Endothelial cell of umbilical vein (primary cell): Measurements from ENCODE around the gene IRF2. TPM values are rescaled to one million over a fixed set of nuclear protein-coding genes. Genes with fewer than 3 reads are reported as not detected.

Experiments used
- BruUV-seq: library from RNA; stranded (reverse); fragments of 400-500 nt; replicated peaks from 2 replicates; lab custom pipeline; 2021; lab: Mats Ljungman, UMichigan
- CTCF ChIA-PET: fragments of 300-600, 350-600 bp; sonication (Branson Sonifier 250); formaldehyde crosslinking; loops from one replicate; lab custom pipeline; 2021; ENCODE audit warnings: antibody characterized with exemption, inconsistent platforms; lab: Charles Lee
- POLR2A ChIA-PET: fragments of 300-600, 350-600 bp; sonication (Branson Sonifier 250); formaldehyde crosslinking; loops from one replicate; lab custom pipeline; 2021; ENCODE audit warnings: antibody characterized with exemption, inconsistent platforms; lab: Charles Lee
- DNase-seq: peaks from one replicate; pipeline ENCODE4 v3.0.0-alpha.2; 2011; ENCODE audit warnings: low read depth, low spot score
- FAIRE-seq: peaks from 2 replicates; lab custom pipeline; 2011; peaks lifted over from hg19 to GRCh38; lab: Jason Lieb, UNC
- H2AFZ ChIP-seq: 2 replicates; pipeline ENCODE4 v1.6.0; 2012; ENCODE audit warnings: low read depth, low read length, control low read depth, inconsistent platforms
- H3K27ac ChIP-seq: 2 replicates; pipeline ENCODE4 v1.5.1; 2011; ENCODE audit warnings: low read depth, mild to moderate bottlenecking, control low read depth, low read length, moderate library complexity; ENCODE audit not compliant: insufficient read depth
- H3K27me3 ChIP-seq, 2 experiments: 2 replicates each; pipeline versions ENCODE4 v1.6.0 to v1.6.1; 2011; ENCODE audit warnings: low read length in 2 of 2, mixed read lengths in 1 of 2; ENCODE audit not compliant: control insufficient read depth in 2 of 2, insufficient read depth in 2 of 2
- H3K36me3 ChIP-seq, 2 experiments: 2 replicates in 1 of 2; 3 replicates in 1 of 2; pipeline ENCODE4 v1.5.1; 2011; ENCODE audit warnings: low read length in 2 of 2, mild to moderate bottlenecking in 1 of 2, moderate library complexity in 1 of 2; ENCODE audit not compliant: control insufficient read depth in 2 of 2, insufficient read depth in 2 of 2; ENCODE audit errors: extremely low read depth in 1 of 2
- H3K4me1 ChIP-seq: 3 replicates; pipeline ENCODE4 v1.5.1; 2011; ENCODE audit warnings: mild to moderate bottlenecking, low read length; ENCODE audit not compliant: control insufficient read depth, insufficient read depth; ENCODE audit errors: extremely low read depth
- H3K4me2 ChIP-seq: 2 replicates; pipeline ENCODE4 v1.6.1; 2011; ENCODE audit warnings: low read length, control low read depth, mixed read lengths; ENCODE audit not compliant: insufficient read depth
- H3K4me3 ChIP-seq, 3 experiments: fragments of 200-600 bp in 1 of 3; sonication (generic), shearing (Covaris generic) in 1 of 3; replicated peaks in 1 of 3; 2 replicates each; pipeline ENCODE4 v1.5.1; 2011 to 2016; ENCODE audit warnings: control low read depth in 3 of 3, low read length in 3 of 3, mild to moderate bottlenecking in 2 of 3, inconsistent platforms in 1 of 3, low read depth in 1 of 3, moderate library complexity in 1 of 3; ENCODE audit not compliant: insufficient read depth in 1 of 3
- H3K79me2 ChIP-seq: 2 replicates; pipeline ENCODE4 v1.6.0; 2012; ENCODE audit warnings: low read length, inconsistent platforms; ENCODE audit not compliant: control insufficient read depth, insufficient read depth
- H3K9ac ChIP-seq: replicated peaks from 2 replicates; pipeline ENCODE3; 2011; ENCODE audit warnings: low read length, control low read depth; ENCODE audit not compliant: insufficient read depth; ENCODE audit errors: extremely low read depth
- H3K9me1 ChIP-seq: replicated peaks from 3 replicates; pipeline ENCODE4 v1.6.0; 2011; ENCODE audit warnings: mild to moderate bottlenecking, low read length; ENCODE audit not compliant: control insufficient read depth, insufficient read depth; ENCODE audit errors: extremely low read depth
- H3K9me3 ChIP-seq: replicated peaks from 2 replicates; pipeline ENCODE4 v1.5.1; 2012; ENCODE audit warnings: low read length, inconsistent platforms; ENCODE audit not compliant: control insufficient read depth, insufficient read depth
- H4K20me1 ChIP-seq: replicated peaks from 2 replicates; pipeline ENCODE3; 2011; ENCODE audit warnings: mild to moderate bottlenecking, low read length; ENCODE audit not compliant: control insufficient read depth, insufficient read depth; ENCODE audit errors: extremely low read depth
- CTCF ChIP-seq, 2 donors: IDR thresholded peaks; 1 replicate in 1 of 2; 2 replicates in 1 of 2; pipeline ENCODE4 v1.5.1; 2011; ENCODE audit warnings: low read length in 2 of 2, mild to moderate bottlenecking in 2 of 2, moderate library complexity in 2 of 2, control low read depth in 1 of 2, inconsistent platforms in 1 of 2, low read depth in 1 of 2; ENCODE audit not compliant: insufficient read depth in 1 of 2; ENCODE audit errors: extremely low read depth in 1 of 2
- EZH2 ChIP-seq: IDR thresholded peaks from 2 replicates; pipeline ENCODE4 v1.6.1; 2012; ENCODE audit warnings: borderline replicate concordance, low read depth, mild to moderate bottlenecking, moderate library complexity, low read length, inconsistent platforms; ENCODE audit not compliant: severe bottlenecking
- FOS ChIP-seq: IDR thresholded peaks from 2 replicates; pipeline ENCODE4 v1.6.1; 2011; ENCODE audit warnings: mild to moderate bottlenecking, low read length, moderate library complexity, borderline replicate concordance; ENCODE audit not compliant: insufficient read depth
- GATA2 ChIP-seq: IDR thresholded peaks from 2 replicates; pipeline ENCODE4 v1.7.0; 2011; ENCODE audit warnings: low read depth, mild to moderate bottlenecking, moderate library complexity, mixed read lengths, low read length; ENCODE audit not compliant: insufficient read length, insufficient read depth
- JUN ChIP-seq: IDR thresholded peaks from 2 replicates; pipeline ENCODE4 v1.6.1; 2011; ENCODE audit warnings: borderline replicate concordance, low read depth; ENCODE audit not compliant: insufficient read length, insufficient read depth
- MAX ChIP-seq: IDR thresholded peaks from 2 replicates; pipeline ENCODE4 v1.6.1; 2011; ENCODE audit not compliant: insufficient read depth, insufficient read length
- MYC ChIP-seq: IDR thresholded peaks from one replicate; pipeline ENCODE4 v1.6.1; 2011; ENCODE audit warnings: mild to moderate bottlenecking, low read depth, low read length
- POLR2A ChIP-seq: IDR thresholded peaks from 2 replicates; pipeline ENCODE4 v1.6.1; 2012; ENCODE audit warnings: low read depth, mild to moderate bottlenecking, control low read depth, low read length
- POLR2AphosphoS5 ChIP-seq: IDR thresholded peaks from 2 replicates; pipeline ENCODE4 v1.6.1; 2012; ENCODE audit warnings: low read depth, mild to moderate bottlenecking, control low read depth, low read length, moderate library complexity; ENCODE audit not compliant: insufficient read depth
- dilution Hi-C: fragments of 300-500 bp; cut with MboI; formaldehyde crosslinking; loops from one replicate; pipeline ENCODE4 v1.15.0; 2019; ENCODE audit warnings: low sequenced_read_pairs; ENCODE audit not compliant: extremely low pct_ligation_motif_present
- intact Hi-C: fragments of 100-400 bp; cut with micrococcal nuclease; formaldehyde crosslinking; loops from one replicate; pipeline ENCODE4 v1.10.0; 2022
- polyA plus RNA-seq, 4 experiments: library from polyadenylated mRNA; depleted of rRNA in 3 of 4; stranded (reverse) in 3 of 4; unstranded in 1 of 4; fragments of >200 nt; gene quantifications; 2 replicates each; pipeline versions ENCODE4 v1.2.1 to v1.2.3, GENCODE V29; 2011 to 2012; ENCODE audit warnings: missing spikeins in 1 of 4
- total RNA-seq: library from RNA; stranded (reverse); gene quantifications from 2 replicates; pipeline ENCODE4 v1.2.3, GENCODE V29; 2021

IRF2 gene
- total and polyA plus RNA-seq, 2 donors (not counting 3 experiments of a cell fraction or from before 2014, with no cell fraction given) = 26.9 to 27.6 TPM

- TF ChIP-seq MYC (no peak), JUN (no peak), GATA2 (no peak), MAX (no peak), POLR2A (no peak), POLR2AphosphoS5 (no peak), FOS (no peak), CTCF (IDR thresholded peaks at IDR 0.05; ENCODE audit: extremely low read depth in 1 of 2, insufficient read depth in 1 of 2, low read depth in 1 of 2, low read length in 2 of 2) (no peak), EZH2 (no peak)
Observed at GRCh38 chr4:184428787-184429186, 45.6 kb downstream of the IRF2 start.

More at GRCh38 chr4:184428787-184429186, 45.6 kb downstream of the IRF2 start:
- intact Hi-C loops = no loop called here
- no TSS peak for BruUV-seq
- ChIA-PET CTCF (interaction anchor here (1.3 to 1.6 kb wide), 2 partner anchors 9 to 11 kb away, joined by 4 to 5 read pairs; no protein-coding TSS in a partner anchor), POLR2A (no interaction called here)
- DNase-seq (no peak), FAIRE-seq (no peak)
- Histone ChIP-seq H3K4me1 (no peaks in the 10 kb centered on the region), H4K20me1 (no peaks in the 10 kb centered on the region), H3K9me1 (no peaks in the 10 kb centered on the region), H3K4me3 (no peak overlapping the region), H3K9me3 (no peaks in the 10 kb centered on the region), H3K36me3 (peaks cover 0 to 13% of the 10 kb centered on the region in 2 experiments), H3K79me2 (peaks cover 2% of the 10 kb centered on the region), H3K27ac (no peak overlapping the region), H2AFZ (no peak overlapping the region), H3K9ac (no peak overlapping the region), H3K27me3 (no peaks in the 10 kb centered on the region), H3K4me2 (no peak overlapping the region)
- dilution Hi-C loops = no loop called here
